Loucy (cell line): ENCODE data around the gene GOLGA8S.

Experiments
- CTCF ChIP-seq: fragments of 200-600 bp; sonication (generic); conservative IDR thresholded peaks from 2 replicates; pipeline ENCODE4 v1.5.1; 2014; ENCODE audit warnings: mild to moderate bottlenecking, antibody characterized with exemption, low read length
- EZH2phosphoT487 ChIP-seq: fragments of 200-600 bp; IDR thresholded peaks from 2 replicates; pipeline ENCODE4 v1.6.1; 2018; ENCODE audit warnings: antibody characterized with exemption, mild to moderate bottlenecking, moderate library complexity, borderline replicate concordance

GRCh38 chr15:23370578-23370977, 16.0 kb downstream of the GOLGA8S start:
- no peak for TF ChIP-seq CTCF
- TF ChIP-seq EZH2phosphoT487: no peak
